ENCODE results near the gene LIPC.

DNA sequence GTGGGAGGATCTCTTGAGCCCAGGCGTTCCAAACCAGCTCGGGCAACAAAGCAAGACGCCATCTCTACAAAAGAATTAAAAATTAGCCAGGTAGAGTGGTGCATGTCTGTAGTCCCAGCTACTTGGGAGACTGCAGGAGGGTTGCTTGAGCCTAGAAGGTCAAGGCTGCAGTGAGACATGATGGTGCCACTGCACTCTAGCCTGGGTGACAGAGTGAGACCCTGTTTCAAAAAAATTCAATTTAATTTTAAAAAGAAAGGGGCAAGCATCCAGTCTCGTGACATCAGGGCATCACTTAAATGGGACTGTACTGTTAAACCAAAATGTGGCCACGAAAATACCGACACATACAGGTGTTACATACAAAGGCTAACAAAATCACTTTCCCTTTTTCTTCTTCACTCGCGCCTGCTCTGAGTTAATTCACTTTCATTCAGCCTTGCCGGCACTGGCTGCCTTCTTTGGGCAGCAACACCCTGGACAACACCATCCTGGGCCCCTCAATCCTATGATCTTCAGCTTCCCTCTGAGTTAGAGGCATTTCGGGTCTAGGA, 121.7 kb downstream of the LIPC start:
- TF ChIP-seq TAF1 (IDR thresholded peaks at IDR 0.05; ENCODE audit: borderline replicate concordance, low read depth, low read length) (no peak), POLR2AphosphoS5 (IDR thresholded peaks at IDR 0.05; ENCODE audit: low read depth, low read length) (no peak), POLR2A (IDR thresholded peaks at IDR 0.05; ENCODE audit: low read depth, low read length) (no peak)

All from GM12892 (cell line).